ENCODE results near the gene COL23A1.

DNA sequence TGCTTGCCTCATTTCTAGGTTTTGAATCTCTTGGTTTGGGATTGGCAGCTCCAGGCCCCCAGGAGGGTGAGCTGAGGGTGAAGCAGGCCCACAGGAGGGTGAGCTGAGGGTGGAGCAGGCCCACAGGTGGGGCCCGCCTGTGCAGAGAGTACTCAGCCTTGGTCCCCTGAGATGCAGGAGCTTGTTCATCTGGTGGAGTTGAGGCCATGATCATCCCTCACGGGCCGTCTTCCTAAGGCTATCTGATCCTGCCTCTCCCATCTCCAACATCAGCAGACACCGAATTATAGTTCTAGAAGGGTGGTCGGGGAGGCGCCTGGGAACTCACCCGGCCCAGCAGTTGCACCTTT, 225.9 kb downstream of the COL23A1 start:
- TF ChIP-seq POLR2AphosphoS5 (IDR thresholded peaks at IDR 0.05; ENCODE audit: borderline replicate concordance, low read depth, low read length) (no peak), EZH2 (IDR thresholded peaks at IDR 0.05) (no peak), FOXP2 (optimal IDR thresholded peaks at IDR 0.05; ENCODE audit: control extremely low read depth, extremely low read length, insufficient read depth) (no peak)

Measured in SK-N-MC (cell line).